Melanocyte of skin (primary cell): ENCODE data around the gene BCL2L2. TPM values are rescaled to one million over a fixed set of nuclear protein-coding genes. Genes with fewer than 3 reads are reported as not detected.

Source experiments
- small RNA-seq, 2 donors: library from RNA; depleted of rRNA; stranded (forward); fragments of <200 nt; gene quantifications; one replicate each; pipeline ENCODE3, GENCODE V24; 2012
- total RNA-seq, 2 donors: library from RNA; depleted of rRNA; stranded (reverse); fragments of >200 nt; gene quantifications; 2 replicates each; pipeline ENCODE4 v1.2.3, GENCODE V29; 2012

BCL2L2 gene, protein sequence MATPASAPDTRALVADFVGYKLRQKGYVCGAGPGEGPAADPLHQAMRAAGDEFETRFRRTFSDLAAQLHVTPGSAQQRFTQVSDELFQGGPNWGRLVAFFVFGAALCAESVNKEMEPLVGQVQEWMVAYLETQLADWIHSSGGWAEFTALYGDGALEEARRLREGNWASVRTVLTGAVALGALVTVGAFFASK
- 10 to 100 TPM; 13.1 to 22.0 TPM for total RNA-seq

DNA sequence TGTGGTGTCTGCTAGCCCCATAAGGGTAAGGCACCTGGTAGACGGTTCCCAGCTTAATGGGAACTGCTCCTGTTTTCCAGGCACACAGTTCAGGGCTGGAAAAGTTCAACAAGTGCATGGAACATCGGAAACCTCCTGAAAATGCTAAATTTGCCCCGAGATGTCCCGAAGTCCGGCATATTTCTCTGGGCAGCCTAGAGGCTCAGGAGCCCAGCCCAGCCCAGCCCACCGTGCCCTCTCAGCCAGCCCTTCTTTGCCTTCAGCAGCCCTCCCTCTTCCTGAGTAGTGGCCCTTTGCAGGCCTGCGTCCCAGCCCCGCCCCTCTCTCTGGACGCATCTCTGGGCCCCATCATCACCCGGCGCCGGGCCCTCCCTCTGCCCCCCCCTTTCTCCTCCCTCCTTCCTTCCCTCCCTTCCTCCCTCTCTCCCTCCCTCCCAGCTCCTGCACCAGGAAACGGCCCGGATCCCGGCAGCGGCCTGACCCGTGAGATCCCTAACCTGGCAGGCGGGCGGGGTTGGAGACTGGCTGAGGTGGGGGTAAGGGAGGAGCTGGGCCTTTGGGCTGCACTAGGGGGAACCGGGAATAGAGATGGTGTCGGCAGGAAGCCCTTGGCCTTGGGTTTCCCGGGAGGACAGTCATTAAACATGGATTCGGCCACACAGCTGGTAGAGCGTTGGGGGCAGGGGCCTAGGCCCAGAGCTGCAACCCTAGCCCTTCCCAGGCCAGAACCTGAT is at the start of gene BCL2L2:
Gene BCL2L2 (plus strand): TSS at position 422 of the 734 bp plus-strand sequence. CDS start 935 bp downstream, outside the sequence.

DNA sequence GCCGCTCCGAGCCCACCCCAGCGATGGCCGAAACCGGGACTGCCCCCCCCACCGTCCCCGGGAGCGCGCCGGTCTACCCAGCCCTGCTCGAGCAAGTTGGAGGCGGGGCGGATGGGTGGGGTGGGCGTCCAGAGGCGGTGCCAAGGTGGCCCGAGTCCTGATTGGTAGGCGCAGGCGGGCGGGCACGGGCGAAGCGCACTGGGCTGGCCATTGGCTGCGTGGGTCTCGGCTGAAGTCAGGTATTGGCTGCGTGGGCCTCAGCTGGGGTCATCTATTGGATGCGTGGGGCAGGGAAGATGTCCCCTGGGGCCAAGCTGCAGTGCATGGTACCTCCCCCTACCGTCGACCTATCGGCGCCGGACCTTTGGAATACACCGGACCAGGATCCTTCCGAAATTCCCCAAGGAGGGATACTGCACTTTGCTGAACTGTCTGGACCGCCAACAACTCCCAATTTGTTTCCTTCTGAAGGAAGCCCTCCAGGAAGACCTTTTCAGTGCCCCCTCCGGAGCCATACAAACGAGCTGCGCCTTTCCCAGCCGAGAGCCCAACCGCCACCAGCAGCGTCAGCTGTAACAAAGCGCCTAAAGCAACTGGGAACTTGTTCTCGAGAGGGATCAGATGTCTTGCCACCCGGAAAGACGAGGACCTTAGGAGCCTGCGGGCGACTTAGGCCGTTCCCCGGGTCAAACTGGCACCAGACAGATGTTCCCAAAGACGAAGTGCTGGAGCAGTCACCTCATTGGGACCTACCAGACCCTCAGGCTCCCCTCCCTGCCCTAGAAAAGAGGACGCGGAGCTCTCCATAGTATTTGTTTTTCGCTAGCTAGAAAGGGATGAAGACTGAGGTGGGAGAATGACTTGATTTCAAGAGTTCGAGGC is 20.4 kb upstream of the BCL2L2 start, which contains the start of gene HOMEZ:
Gene HOMEZ (minus strand): TSS at position 113 of the 882 bp plus-strand sequence. CDS start 180 bp downstream, outside the sequence.

DNA sequence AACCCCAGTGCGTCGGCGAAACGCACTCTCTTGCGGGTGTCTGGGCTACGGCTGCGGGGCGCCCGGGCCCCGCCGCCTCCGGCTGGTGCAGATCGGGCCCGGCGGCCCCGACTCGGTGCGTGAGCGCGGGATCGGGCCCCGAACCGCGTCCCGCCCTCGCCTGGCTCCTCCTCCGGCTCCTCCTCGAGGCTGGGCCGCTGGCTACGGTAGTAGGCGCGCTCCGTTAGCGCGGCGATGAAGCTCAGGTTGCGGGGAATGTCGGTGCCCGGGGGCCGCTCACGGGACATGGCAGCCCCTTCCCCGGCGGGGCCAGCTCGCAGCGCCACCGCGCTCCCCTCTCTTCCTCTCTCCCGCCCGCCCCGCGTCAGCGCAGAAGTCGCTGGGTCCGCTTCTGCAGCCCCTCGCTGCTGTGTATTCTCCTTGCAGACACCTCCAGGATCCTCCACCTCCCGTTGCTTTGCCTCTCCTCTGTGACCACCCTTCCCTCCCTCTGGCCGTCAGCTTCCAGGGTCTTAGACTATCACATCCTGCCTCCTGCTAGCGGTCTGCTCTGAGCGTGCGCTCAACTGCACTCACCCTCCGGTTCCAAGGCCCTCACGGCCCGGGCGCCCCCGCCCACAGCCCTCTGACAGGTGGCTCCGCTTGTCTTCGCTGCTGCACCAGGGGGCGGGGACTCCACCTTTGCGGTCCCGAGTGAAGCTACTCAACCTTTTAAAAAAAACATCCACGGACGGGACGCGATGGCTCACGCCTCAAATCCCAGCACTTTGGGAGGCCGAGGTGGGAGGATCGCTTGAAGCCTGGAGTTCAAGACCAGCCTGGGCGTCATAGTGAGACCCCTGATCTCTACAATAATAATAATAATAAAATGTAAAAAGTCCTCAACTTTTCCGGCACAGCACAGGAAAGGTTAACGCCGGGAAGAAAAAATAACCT is 4.1 kb upstream of the BCL2L2 start, which contains the start of gene PPP1R3E:
Gene PPP1R3E (minus strand): TSS at position 570 of the 936 bp plus-strand sequence. CDS start 283 bp downstream, at position 287.

DNA sequence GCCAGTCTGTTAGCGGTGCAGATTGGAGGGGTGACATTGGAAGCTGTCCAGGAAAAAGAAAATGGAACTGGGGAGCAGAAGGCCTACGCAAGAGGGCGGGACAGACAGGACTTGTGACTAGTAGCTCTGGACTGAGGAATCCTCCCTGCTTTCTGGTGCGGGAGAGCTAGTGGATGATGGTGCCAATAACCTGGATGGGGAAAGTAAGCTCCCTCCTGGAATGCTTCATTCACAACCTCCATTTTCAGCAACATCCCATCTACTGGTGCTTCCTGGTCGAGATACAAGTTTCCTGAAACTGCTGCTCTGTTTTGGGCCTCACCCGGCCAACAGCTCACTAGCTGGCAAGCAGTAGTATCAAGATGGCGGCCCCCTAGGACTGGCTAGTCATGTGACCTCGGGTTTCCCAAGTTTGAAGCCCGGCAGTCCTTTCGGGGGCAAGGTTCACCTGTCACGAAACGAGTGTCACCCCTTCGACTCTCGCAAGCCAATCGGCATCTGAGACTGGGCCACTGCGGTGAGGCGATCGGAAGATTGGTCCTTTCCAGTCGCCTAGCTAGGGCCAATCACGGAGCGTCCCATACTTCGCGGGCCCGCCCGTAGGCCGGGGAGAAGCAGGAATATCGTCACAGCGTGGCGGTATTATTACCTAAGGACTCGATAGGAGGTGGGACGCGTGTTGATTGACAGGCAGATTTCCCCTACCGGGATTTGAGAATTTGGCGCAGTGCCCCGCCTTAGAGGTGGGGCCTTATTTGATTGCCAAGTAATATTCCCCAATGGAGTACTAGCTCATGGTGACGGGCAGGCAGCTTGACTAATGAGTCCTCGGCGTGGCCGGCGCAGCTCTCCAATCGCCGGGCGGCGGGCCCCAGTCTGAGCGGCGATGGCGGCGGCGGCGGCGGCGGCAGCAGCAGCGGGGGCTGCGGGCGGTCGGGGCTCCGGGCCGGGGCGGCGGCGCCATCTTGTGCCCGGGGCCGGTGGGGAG is 14.2 kb downstream of the BCL2L2 start, which contains the start of gene PABPN1:
Gene PABPN1 (plus strand): TSS at position 874 of the 988 bp plus-strand sequence. CDS start 13 bp downstream, at position 887.

DNA sequence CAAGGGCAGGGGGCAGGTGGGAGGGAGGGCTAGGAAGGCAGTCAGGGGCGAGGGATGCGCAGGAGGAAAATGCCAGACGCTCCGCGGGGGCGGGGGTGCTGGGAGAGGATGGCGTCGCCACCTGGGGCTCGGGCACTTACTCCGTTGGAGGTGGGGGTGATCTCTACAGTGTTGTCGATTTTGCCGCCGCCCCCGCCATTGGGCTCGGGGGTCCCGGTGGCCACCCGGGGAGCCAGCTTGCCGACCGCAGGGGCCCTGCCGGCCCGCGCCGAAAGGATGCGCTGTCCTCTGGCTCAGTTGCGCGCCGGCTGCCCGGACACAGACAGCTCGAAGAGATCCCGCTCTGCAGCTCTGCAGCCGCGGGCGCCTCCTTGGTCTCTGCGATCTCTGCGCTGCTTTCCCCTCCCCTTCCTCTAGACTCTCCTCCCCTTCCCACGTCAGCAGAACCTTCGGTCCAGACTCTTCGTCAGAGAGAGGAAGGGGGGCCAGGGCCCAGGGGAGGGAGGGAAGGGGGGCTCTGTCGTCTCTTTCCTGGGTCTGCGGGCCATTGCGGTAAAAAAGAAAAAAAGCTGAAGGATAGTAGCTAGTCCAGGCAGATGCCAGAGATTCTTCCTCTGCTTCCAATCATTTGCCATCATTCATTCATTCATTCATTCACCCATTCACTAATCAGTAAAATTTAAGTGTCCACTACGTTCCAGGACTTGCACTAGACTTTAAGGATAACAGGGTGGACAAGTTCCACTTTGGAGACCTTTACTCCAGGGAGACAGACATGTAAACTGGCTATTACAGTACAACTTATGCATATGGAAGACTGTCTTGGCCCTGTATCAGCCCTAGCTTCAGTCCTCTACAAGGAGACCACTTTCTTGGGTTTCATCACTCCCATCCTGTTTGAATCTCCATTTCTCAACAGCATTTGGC is 46.1 kb downstream of the BCL2L2 start, which contains the start of gene SLC22A17:
Gene SLC22A17 (minus strand): TSS at position 382 of the 927 bp plus-strand sequence.

Small RNA genes within 50 kb of the gene (small RNA-seq; reads per million reads assigned to genes)
- 0 reads per million in 2 donors for gene RNU6-1046P

Other genes starting within 250 kb of the BCL2L2 start
- 1 to 10 TPM; 1.7 to 2.7 TPM for gene CDH24, start 249.3 kb upstream of the BCL2L2 start, total RNA-seq
- gene ACIN1, start 211.7 kb upstream of the BCL2L2 start, total RNA-seq = 10 to 100 TPM; 84.7 to 93.2 TPM
- 10 to 100 TPM; 39.6 to 55.3 TPM for gene C14orf119, start 211.3 kb upstream of the BCL2L2 start, total RNA-seq
- not detected for gene CIROP, start 201.8 kb upstream of the BCL2L2 start, total RNA-seq
- gene CEBPE, start 187.6 kb upstream of the BCL2L2 start, total RNA-seq = not detected
- 10 to 100 TPM; 24.1 to 43.3 TPM for gene SLC7A8, start 123.2 kb upstream of the BCL2L2 start, total RNA-seq
- under 1 TPM in 1 of 2 donors, not detected in 1; 0.34 TPM for gene RNF212B, start 68.9 kb upstream of the BCL2L2 start, total RNA-seq
- gene HOMEZ, start 20.7 kb upstream of the BCL2L2 start, total RNA-seq = 10 to 100 TPM; 10.3 to 12.7 TPM
- 1 to 10 TPM; 2.7 to 3.8 TPM for gene PPP1R3E, start 4.0 kb upstream of the BCL2L2 start, total RNA-seq
- gene PABPN1, start 14.6 kb downstream of the BCL2L2 start, total RNA-seq = 10 to 100 TPM; 33.0 to 54.3 TPM
- 1 to 10 TPM; 2.4 to 3.3 TPM for gene SLC22A17, start 46.1 kb downstream of the BCL2L2 start, total RNA-seq
- 1 to 10 TPM; 1.3 to 2.1 TPM for gene EFS, start 58.3 kb downstream of the BCL2L2 start, total RNA-seq
- not detected for gene IL25, start 66.0 kb downstream of the BCL2L2 start, total RNA-seq
- under 1 TPM; 0.67 to 0.69 TPM for gene CMTM5, start 70.2 kb downstream of the BCL2L2 start, total RNA-seq
- not detected for gene MYH6, start 101.4 kb downstream of the BCL2L2 start, total RNA-seq
- gene MYH7, start 128.8 kb downstream of the BCL2L2 start, total RNA-seq = not detected
- 10 to 100 TPM; 31.7 to 54.6 TPM for gene NGDN, start 162.9 kb downstream of the BCL2L2 start, total RNA-seq
- under 1 TPM; under 0.01 TPM for gene ZFHX2, start 244.9 kb downstream of the BCL2L2 start, total RNA-seq
- gene THTPA, start 249.4 kb downstream of the BCL2L2 start, total RNA-seq = 10 to 100 TPM; 20.3 to 31.7 TPM